ENCODE measurements around the gene KRT6B.

The KRT6B gene

GRCh38 chr12:52436000-52436827 is 15.7 kb downstream of the KRT6B start:
- DNase-seq (ENCODE audit: low read depth in 2 of 2) = no peak

DNA sequence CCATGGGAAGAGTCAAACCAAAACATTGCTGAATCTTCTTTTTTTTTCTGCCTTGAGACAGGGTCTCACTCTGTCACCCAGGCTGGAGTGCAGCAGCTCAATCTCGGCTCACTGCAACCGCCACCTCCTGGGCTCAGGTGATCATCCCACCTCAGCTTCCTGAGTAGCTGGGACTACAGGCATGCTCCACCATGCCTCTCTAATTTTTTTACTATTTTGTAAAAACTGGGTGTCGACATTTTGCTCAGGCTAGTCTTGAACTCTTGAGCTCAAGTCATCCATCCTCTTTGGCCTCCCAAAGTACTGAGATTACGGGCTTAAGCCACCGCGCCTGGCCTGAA is 16.3 kb downstream of the KRT6B start:
- no peak for DNase-seq (ENCODE audit: low read depth in 2 of 2)

- DNase-seq (ENCODE audit: low read depth in 2 of 2) = no peak
These were observed 17.0 kb downstream of the KRT6B start for GRCh38 chr12:52434760-52435530.

- no peak for DNase-seq (ENCODE audit: low read depth in 2 of 2)
These were observed 17.7 kb downstream of the KRT6B start, which contains the start of gene KRT75 for GRCh38 chr12:52434081-52434733. KRT75 (minus strand) TSS chr12:52434371; CDS start chr12:52434304, 67 bp downstream.

GRCh38 chr12:52433501-52434080 is 18.4 kb downstream of the KRT6B start:
- DNase-seq (ENCODE audit: low read depth in 2 of 2) = no peak

GRCh38 chr12:52432559-52433207 is 19.3 kb downstream of the KRT6B start:
- no peak for DNase-seq (ENCODE audit: low read depth in 2 of 2)

- DNase-seq (ENCODE audit: low read depth in 2 of 2) = no peak
These were observed 23.8 kb downstream of the KRT6B start for GRCh38 chr12:52428121-52428520.

DNA sequence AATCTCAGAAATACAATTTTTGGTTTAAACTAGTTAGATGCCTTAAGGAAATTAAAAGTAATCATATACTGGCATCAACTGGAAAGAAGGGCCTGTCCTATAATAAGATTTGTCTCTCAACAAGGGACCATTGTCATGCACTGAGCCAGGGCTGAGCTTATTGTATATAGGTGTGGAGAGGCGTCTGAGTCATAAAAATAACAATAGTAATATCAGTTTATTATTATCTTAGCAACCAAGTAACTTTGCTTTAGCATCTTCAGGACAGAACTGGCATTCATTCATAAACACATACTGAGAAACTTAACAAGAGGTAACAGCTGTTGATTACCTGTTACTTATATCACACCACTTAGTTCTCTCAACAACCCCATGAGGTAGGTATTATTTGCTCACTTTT is 24.9 kb downstream of the KRT6B start:
- no peak for DNase-seq (ENCODE audit: low read depth in 2 of 2)

DNA sequence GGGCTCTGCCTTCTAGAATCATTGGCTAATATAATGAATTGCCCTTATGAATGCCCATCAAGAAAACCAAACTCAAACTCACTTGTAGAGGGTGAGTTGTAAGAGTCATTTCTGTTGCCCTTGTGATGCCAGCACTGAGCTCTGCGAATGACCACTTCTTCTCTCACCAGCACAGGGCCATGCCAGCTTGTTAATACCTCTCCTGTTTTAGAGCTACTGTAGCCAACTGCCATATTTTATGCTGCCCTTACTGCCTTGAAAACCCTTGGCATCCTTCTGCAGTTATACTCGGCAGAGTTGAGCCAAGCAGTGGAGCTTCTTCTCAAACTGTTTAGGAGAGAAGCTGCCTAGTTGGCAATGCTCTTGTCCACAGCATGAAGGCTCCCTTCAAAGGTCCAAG is 25.9 kb downstream of the KRT6B start:
- no peak for DNase-seq (ENCODE audit: low read depth in 2 of 2)

- no peak for DNase-seq (ENCODE audit: low read depth in 2 of 2)
These were observed 26.5 kb downstream of the KRT6B start for GRCh38 chr12:52425466-52425865.

DNA sequence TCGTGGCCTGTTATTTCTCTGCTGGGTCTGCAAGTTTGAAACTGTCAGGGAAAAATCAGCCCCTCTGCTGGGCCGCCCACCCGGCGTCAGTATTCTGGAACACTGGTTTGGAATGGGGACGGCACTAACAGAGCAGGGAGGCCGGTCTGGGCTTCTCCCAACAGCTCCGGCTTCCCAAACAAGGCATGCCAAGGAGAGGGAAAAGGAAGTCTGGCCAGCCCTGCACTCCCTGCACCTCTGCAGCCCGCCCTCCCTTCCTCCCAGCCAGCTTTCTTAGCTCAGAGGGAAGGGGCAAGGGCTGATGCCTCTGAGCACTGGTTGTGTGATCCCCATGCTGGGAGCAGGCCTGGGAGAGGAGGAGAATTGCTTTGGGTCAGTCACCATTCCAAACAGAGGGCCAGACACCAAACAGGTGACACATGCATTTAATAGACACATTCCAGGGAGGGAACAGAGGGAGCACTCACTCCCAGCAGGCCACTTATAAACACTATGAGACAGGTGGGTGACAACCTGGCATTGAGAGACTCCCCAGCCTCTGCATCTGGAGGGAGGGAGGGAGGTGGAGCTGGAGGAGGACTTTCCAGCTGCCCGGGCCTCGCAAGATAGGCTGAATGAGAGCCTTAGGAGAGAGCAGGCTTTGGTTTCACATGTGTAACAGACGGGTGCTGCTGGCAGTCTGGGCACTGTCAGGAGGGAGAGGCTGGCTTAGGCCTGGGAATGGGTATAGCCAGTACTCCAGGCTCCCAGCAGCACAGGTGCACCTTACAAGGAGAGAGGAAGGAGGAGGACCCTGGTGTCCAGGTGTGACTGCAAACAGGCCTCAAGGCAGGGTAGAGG is 28.1 kb downstream of the KRT6B start:
- no peak for DNase-seq (ENCODE audit: low read depth in 2 of 2)

- no peak for DNase-seq (ENCODE audit: low read depth in 2 of 2)
These were observed 28.9 kb downstream of the KRT6B start for GRCh38 chr12:52423035-52423434.

DNA sequence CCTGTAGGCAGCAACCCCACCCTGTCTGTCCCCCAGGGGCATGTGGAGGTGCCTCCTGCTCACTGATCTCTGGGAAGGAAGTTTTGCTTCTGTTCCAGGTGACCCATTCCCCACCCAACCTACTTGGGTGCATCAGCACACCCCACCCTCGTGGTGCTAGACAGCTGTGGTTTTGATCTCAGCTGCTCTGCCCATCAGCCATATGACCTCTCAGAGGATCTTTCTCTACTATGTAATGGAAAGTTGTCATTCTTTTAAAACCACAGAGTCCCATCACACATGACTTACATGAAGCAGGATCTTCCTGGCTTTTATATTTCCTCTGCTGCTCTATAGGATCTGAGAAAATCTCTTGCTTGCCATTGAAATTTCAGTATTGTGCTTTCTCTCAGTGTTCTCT is 32.3 kb downstream of the KRT6B start:
- DNase-seq (ENCODE audit: low read depth in 2 of 2) = no peak

GRCh38 chr12:52418576-52419110 is 33.3 kb downstream of the KRT6B start:
- DNase-seq (ENCODE audit: low read depth in 2 of 2) = no peak

GRCh38 chr12:52417740-52418139 is 34.2 kb downstream of the KRT6B start:
- no peak for DNase-seq (ENCODE audit: low read depth in 2 of 2)

GRCh38 chr12:52416795-52417194 is 35.2 kb downstream of the KRT6B start:
- DNase-seq (ENCODE audit: low read depth in 2 of 2) = no peak

GRCh38 chr12:52415870-52416750 is 35.8 kb downstream of the KRT6B start:
- DNase-seq (ENCODE audit: low read depth in 2 of 2) = no peak

GRCh38 chr12:52414936-52415335 is 37.0 kb downstream of the KRT6B start:
- DNase-seq (ENCODE audit: low read depth in 2 of 2) = no peak

DNA sequence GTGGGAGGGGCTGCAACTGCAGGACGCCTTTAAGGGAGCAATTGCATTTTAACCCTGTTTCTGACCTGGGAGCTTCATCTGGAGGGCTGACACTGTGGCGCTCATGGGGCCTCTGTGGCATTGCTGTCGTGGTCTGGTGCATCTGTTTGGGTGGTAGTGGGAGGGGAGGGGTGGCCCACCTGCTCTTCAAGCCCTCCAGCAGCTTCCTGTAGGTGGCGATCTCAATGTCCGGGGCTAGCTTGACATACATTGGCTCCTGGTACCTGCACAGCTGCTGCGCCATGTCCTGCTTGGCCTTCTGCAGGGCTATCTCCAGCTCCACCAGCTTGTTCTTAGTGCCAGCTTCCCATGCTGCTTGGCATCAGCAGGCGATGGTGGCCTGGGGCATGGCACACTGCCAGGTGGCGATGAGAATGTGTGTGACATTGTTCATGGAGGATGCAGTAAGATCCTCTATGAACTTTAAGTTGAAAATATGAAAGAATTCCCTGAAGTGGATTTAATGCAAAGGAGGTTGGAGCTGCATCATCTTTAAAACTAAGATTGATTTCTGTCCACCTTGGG is 38.1 kb downstream of the KRT6B start:
- no peak for DNase-seq (ENCODE audit: low read depth in 2 of 2)
